Ishikawa (cell line): ENCODE measurements around the gene ATP11A.

ENCODE experiments used
- CEBPB ChIP-seq: IDR thresholded peaks from 2 replicates; pipeline ENCODE4 v1.6.1; 2012
- CREB1 ChIP-seq: IDR thresholded peaks from 2 replicates; pipeline ENCODE4 v1.6.1; 2012; ENCODE audit warnings: low read depth
- EGR1 ChIP-seq: IDR thresholded peaks from 2 replicates; pipeline ENCODE4 v1.6.1; 2012
- EP300 ChIP-seq: IDR thresholded peaks from 2 replicates; pipeline ENCODE4 v1.6.1; 2012; ENCODE audit warnings: borderline replicate concordance
- FOXM1 ChIP-seq: IDR thresholded peaks from 2 replicates; pipeline ENCODE4 v1.6.1; 2012; ENCODE audit warnings: low read depth, borderline replicate concordance
- MAX ChIP-seq: IDR thresholded peaks from 2 replicates; pipeline ENCODE4 v1.6.1; 2012
- NFIC ChIP-seq: IDR thresholded peaks from 2 replicates; pipeline ENCODE4 v1.6.1; 2012
- RAD21 ChIP-seq: IDR thresholded peaks from 2 replicates; pipeline ENCODE4 v1.6.1; 2012; ENCODE audit warnings: low read depth
- REST ChIP-seq: IDR thresholded peaks from 2 replicates; pipeline ENCODE4 v1.6.1; 2012; ENCODE audit warnings: low read depth, mild to moderate bottlenecking
- TAF1 ChIP-seq: IDR thresholded peaks from 2 replicates; pipeline ENCODE4 v1.6.1; 2012; ENCODE audit warnings: low read depth, mild to moderate bottlenecking
- TCF12 ChIP-seq: IDR thresholded peaks from 2 replicates; pipeline ENCODE4 v1.6.1; 2012; ENCODE audit warnings: low read depth
- YY1 ChIP-seq: IDR thresholded peaks from 2 replicates; pipeline ENCODE4 v1.6.1; 2012; ENCODE audit warnings: low read depth
- ZBTB7A ChIP-seq: IDR thresholded peaks from 2 replicates; pipeline ENCODE4 v1.6.1; 2012; ENCODE audit warnings: low read depth

GRCh38 chr13:112675366-112675756, 14.5 kb upstream of the ATP11A start:
- TF ChIP-seq FOXM1 (no peak), TAF1 (no peak), EP300 (no peak), CEBPB (no peak), EGR1 (no peak), ZBTB7A (no peak), REST (no peak), CREB1 (no peak), NFIC (no peak), TCF12 (no peak), RAD21 (no peak), YY1 (no peak), MAX (no peak)
